Suprapubic skin (tissue), 4 donors: ENCODE measurements around the gene EPHA2. TPM values are rescaled to one million over a fixed set of nuclear protein-coding genes. Genes with fewer than 3 reads are reported as not detected.

Source experiments
- DNase-seq, 2 donors: peaks; one replicate each; pipeline ENCODE4 v3.0.0-alpha.2; 2019; ENCODE audit warnings: low spot score in 2 of 2
- H3K27ac ChIP-seq: fragments of 200-600 bp; sonication (generic); one replicate; pipeline ENCODE4 v1.5.1; 2019
- H3K27me3 ChIP-seq: fragments of 200-600 bp; sonication (generic); one replicate; pipeline ENCODE4 v1.5.1; 2019
- H3K36me3 ChIP-seq: fragments of 200-600 bp; sonication (generic); one replicate; pipeline ENCODE4 v1.5.1; 2019
- H3K4me1 ChIP-seq: fragments of 200-600 bp; sonication (generic); one replicate; pipeline ENCODE4 v1.5.1; 2019
- H3K4me3 ChIP-seq: fragments of 200-600 bp; sonication (generic); one replicate; pipeline ENCODE4 v1.5.1; 2019; ENCODE audit warnings: mild to moderate bottlenecking
- H3K9me3 ChIP-seq: fragments of 200-600 bp; sonication (generic); one replicate; pipeline ENCODE4 v1.5.1; 2019
- CTCF ChIP-seq, 2 donors: fragments of 200-600 bp in 1 of 2; fragments of 450-650 bp in 1 of 2; sonication (generic) in 1 of 2; IDR thresholded peaks; one replicate each; pipeline ENCODE4 v1.5.1; 2016 to 2019; ENCODE audit warnings: antibody characterized with exemption in 2 of 2, mild to moderate bottlenecking in 1 of 2, moderate library complexity in 1 of 2
- EP300 ChIP-seq: sonication (generic); formaldehyde crosslinking; IDR thresholded peaks from one replicate; pipeline ENCODE4 v1.6.1; 2017; ENCODE audit warnings: antibody characterized with exemption
- POLR2A ChIP-seq, 2 donors: fragments of 450-650 bp; IDR thresholded peaks; one replicate each; pipeline ENCODE4 v1.6.1; 2017; ENCODE audit warnings: antibody characterized with exemption in 2 of 2, mild to moderate bottlenecking in 2 of 2, moderate library complexity in 2 of 2
- POLR2AphosphoS5 ChIP-seq, 3 donors: sonication (generic); formaldehyde crosslinking; IDR thresholded peaks; one replicate each; pipeline ENCODE4 v1.6.1; 2017; ENCODE audit warnings: antibody characterized with exemption in 3 of 3
- WGBS: methylation state at CpG from one replicate; pipeline ENCODE4 v1.1.5; 2018; 5-methylcytosine and 5-hydroxymethylcytosine counted together
- total RNA-seq, 4 donors: library from RNA; depleted of rRNA; stranded (reverse); fragments of >200 nt; gene quantifications; one replicate each; pipeline ENCODE4 v1.1.0, GENCODE V29; 2016

Gene EPHA2
- total RNA-seq, 4 donors from 2014 or later = 59.0 to 145 (median 104) TPM

- H3K4me3 ChIP-seq = no peak overlapping the region
- H3K36me3 ChIP-seq = peaks cover 76% of the 10 kb centered on the region
- no peaks in the 10 kb centered on the region for H3K27me3 ChIP-seq
- H3K9me3 ChIP-seq = no peaks in the 10 kb centered on the region
- DNase-seq = no peak
- TF ChIP-seq POLR2AphosphoS5 (IDR thresholded peaks at IDR 0.05) (no peak), EP300 (no peak), CTCF (IDR thresholded peaks at IDR 0.05) (no peak), POLR2A (IDR thresholded peaks at IDR 0.05) (no peak)
- H3K4me1 ChIP-seq = peaks cover 18% of the 10 kb centered on the region
- 91% methylated on average over 12 of the region's 12 CpGs for WGBS
- H3K27ac ChIP-seq = no peak overlapping the region
Measured at GRCh38 chr1:16135501-16135900, 20.4 kb downstream of the EPHA2 start.

- no peak for TF ChIP-seq POLR2A (IDR thresholded peaks at IDR 0.05)
- TF ChIP-seq POLR2AphosphoS5 (IDR thresholded peaks at IDR 0.05) = no peak
- TF ChIP-seq EP300 = no peak
- no peak for TF ChIP-seq CTCF (IDR thresholded peaks at IDR 0.05)
- Histone ChIP-seq H3K36me3 (peaks cover 79% of the 10 kb centered on the region), H3K4me1 (peaks cover 12% of the 10 kb centered on the region), H3K9me3 (no peaks in the 10 kb centered on the region), H3K27ac (no peak overlapping the region), H3K27me3 (no peaks in the 10 kb centered on the region), H3K4me3 (no peak overlapping the region)
- DNase-seq = no peak
- 98% methylated on average over 13 of the region's 16 CpGs for WGBS
Measured at GRCh38 chr1:16134906-16135305, 21.0 kb downstream of the EPHA2 start.

GRCh38 chr1:16134066-16134801, 21.6 kb downstream of the EPHA2 start:
- no peaks in the 10 kb centered on the region for H3K27me3 ChIP-seq
- no peak for DNase-seq
- peaks cover 85% of the 10 kb centered on the region for H3K36me3 ChIP-seq
- H3K27ac ChIP-seq = no peak overlapping the region
- H3K4me1 ChIP-seq = peaks cover 6% of the 10 kb centered on the region
- H3K9me3 ChIP-seq = no peaks in the 10 kb centered on the region
- TF ChIP-seq EP300 (no peak), POLR2AphosphoS5 (IDR thresholded peaks at IDR 0.05) (no peak), CTCF (IDR thresholded peaks at IDR 0.05) (no peak), POLR2A (IDR thresholded peaks at IDR 0.05) (no peak)
- 83% methylated on average over 25 of the region's 33 CpGs for WGBS
- H3K4me3 ChIP-seq = no peak overlapping the region

DNA sequence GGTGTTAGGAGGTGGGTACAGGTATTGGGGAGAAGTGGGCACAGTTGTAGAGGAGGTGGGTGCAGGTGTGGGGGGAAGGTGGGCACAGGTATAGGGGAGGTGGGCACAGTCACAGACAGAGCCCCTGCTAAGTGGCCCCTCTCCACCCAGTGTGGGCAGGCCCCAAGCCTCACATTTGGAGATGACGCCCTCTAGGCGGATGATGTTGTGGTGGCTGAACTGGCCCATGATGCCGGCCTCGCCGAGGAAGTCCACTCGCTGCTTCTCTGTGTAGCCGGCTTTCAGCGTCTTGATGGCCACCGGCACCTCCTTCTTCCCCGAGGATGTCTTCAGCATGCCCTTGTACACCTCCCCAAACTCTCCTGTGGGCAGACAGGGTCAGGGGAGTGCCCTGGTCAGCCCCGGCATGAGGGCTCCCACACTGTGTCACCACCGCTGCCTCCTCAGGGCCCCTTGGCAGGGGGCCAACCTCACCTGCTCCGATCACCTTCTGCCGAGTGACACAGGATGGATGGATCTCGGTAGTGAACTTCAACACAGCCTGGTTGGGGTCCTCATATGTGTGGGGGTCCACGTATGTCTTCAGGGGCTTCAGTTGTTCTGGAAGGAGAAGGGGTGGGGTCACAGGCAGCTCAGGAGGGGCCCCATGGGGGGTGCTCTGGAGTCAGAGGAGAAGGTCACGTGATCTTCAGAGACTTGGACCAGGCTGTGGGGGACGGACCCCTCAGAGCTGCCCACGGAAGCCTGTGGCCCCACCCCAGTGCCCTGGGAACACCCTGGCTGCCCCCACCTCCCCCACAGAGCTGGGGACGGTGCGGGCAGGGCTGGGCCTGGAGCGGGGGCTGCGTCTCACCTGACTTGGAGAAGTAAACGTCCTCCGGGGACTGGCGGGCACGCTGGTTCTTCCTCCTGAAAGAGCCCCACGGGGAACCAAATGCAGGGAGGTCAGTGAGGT, 22.6 kb downstream of the EPHA2 start:
- Histone ChIP-seq H3K36me3 (peaks cover 95% of the 10 kb centered on the region), H3K27ac (no peak overlapping the region), H3K4me1 (no peaks in the 10 kb centered on the region), H3K27me3 (no peaks in the 10 kb centered on the region), H3K4me3 (no peak overlapping the region), H3K9me3 (no peaks in the 10 kb centered on the region)
- WGBS = 87% methylated on average over 16 of the region's 28 CpGs
- no peak for DNase-seq
- no peak for TF ChIP-seq POLR2AphosphoS5 (IDR thresholded peaks at IDR 0.05)
- TF ChIP-seq CTCF (IDR thresholded peaks at IDR 0.05) = no peak
- TF ChIP-seq EP300 = no peak
- TF ChIP-seq POLR2A (IDR thresholded peaks at IDR 0.05) = no peak

- WGBS = 79% methylated on average over 6 of the region's 6 CpGs
- no peak overlapping the region for H3K27ac ChIP-seq
- no peaks in the 10 kb centered on the region for H3K27me3 ChIP-seq
- peaks cover 95% of the 10 kb centered on the region for H3K36me3 ChIP-seq
- H3K4me3 ChIP-seq = no peak overlapping the region
- no peaks in the 10 kb centered on the region for H3K9me3 ChIP-seq
- DNase-seq = no peak
- H3K4me1 ChIP-seq = no peaks in the 10 kb centered on the region
- no peak for TF ChIP-seq POLR2AphosphoS5 (IDR thresholded peaks at IDR 0.05)
- no peak for TF ChIP-seq CTCF (IDR thresholded peaks at IDR 0.05)
- TF ChIP-seq POLR2A (IDR thresholded peaks at IDR 0.05) = no peak
- TF ChIP-seq EP300 = no peak
Measured at GRCh38 chr1:16132325-16132785, 23.5 kb downstream of the EPHA2 start.
